Lower leg skin (tissue), 3 donors: Measurements from ENCODE around the gene KCNMA1.

ENCODE experiments used
- CTCF ChIP-seq, 3 donors: fragments of 450-650 bp; IDR thresholded peaks; one replicate each; pipeline ENCODE4 v1.5.1; 2016; ENCODE audit warnings: antibody characterized with exemption in 3 of 3, mild to moderate bottlenecking in 3 of 3, moderate library complexity in 2 of 3
- POLR2A ChIP-seq, 2 donors: fragments of 450-650 bp; IDR thresholded peaks; one replicate each; pipeline ENCODE4 v1.6.1; 2016 to 2017; ENCODE audit warnings: antibody characterized with exemption in 2 of 2, mild to moderate bottlenecking in 1 of 2, moderate library complexity in 1 of 2

DNA sequence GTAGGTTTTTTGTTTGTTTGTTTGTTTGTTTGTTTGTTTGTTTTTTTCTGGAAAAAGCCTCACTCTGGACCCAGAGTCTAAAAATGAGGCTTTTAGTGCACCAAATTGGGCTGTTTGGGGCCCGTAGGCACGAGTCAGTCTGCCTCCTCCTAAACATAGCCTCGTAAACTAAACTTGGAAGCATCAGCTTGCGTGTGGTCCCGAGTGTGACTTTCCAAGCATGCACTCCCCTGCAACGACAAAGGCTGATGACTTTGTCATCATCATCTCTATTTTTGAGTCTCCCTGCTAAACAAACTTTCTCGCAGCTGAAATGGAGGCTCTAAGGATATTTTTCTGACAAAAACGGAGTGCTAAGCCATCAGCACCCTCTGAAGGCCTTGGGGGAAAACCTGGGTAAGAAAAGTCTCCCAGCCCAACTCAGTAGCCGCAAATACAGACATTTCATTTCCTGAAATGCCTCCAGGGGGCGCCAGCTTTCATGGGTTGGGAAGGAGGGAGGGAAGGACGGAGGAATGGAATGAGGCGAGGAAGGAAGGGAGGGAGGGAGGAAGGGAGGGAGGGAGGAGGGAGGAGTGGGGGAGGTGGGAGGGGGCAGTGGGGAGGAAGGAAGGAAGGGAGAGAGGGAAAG lies 245.9 kb downstream of the KCNMA1 start:
- TF ChIP-seq CTCF (IDR thresholded peaks at IDR 0.05) (no peak), POLR2A (IDR thresholded peaks at IDR 0.05) (no peak)
